Mesenchymal stem cell (in vitro differentiated cells and primary cell): ENCODE data around the gene FOXJ3.

Experiments
- DNase-seq: peaks from one replicate; pipeline ENCODE4 v3.0.0-alpha.2; 2013
- H2AFZ ChIP-seq: one replicate; pipeline ENCODE4 v1.6.1; 2013; ENCODE audit warnings: low read depth, mild to moderate bottlenecking, control low read depth, inconsistent platforms, low read length, moderate library complexity
- H2AK5ac ChIP-seq: 2 replicates; pipeline ENCODE4 v1.6.1; 2013; ENCODE audit warnings: low read length, moderate library complexity, mild to moderate bottlenecking, inconsistent platforms; ENCODE audit not compliant: severe bottlenecking
- H2BK120ac ChIP-seq: one replicate; pipeline ENCODE4 v1.6.1; 2013; ENCODE audit warnings: low read depth, mild to moderate bottlenecking, inconsistent platforms, low read length, moderate library complexity
- H2BK12ac ChIP-seq, 2 experiments: one replicate each; pipeline ENCODE4 v1.6.1; 2013; ENCODE audit warnings: inconsistent platforms in 2 of 2, low read length in 2 of 2, mild to moderate bottlenecking in 2 of 2, moderate library complexity in 2 of 2, control low read depth in 1 of 2
- H2BK15ac ChIP-seq: one replicate; pipeline ENCODE4 v1.6.1; 2013; ENCODE audit warnings: mild to moderate bottlenecking, low read depth, inconsistent platforms; ENCODE audit not compliant: poor library complexity, severe bottlenecking
- H2BK5ac ChIP-seq: 2 replicates; pipeline ENCODE4 v1.6.1; 2013; ENCODE audit warnings: low read depth, mild to moderate bottlenecking, low read length, control low read depth, inconsistent platforms; ENCODE audit not compliant: poor library complexity, severe bottlenecking
- H3K14ac ChIP-seq, 2 experiments: one replicate each; pipeline ENCODE4 v1.6.1; 2013; ENCODE audit warnings: inconsistent platforms in 2 of 2, low read length in 2 of 2, control low read depth in 1 of 2, mild to moderate bottlenecking in 1 of 2, moderate library complexity in 1 of 2
- H3K18ac ChIP-seq, 2 experiments: one replicate each; pipeline ENCODE4 v1.6.1; 2013; ENCODE audit warnings: inconsistent platforms in 2 of 2, low read length in 2 of 2, control low read depth in 1 of 2, low read depth in 1 of 2, mild to moderate bottlenecking in 1 of 2
- H3K23ac ChIP-seq, 2 experiments: one replicate each; pipeline ENCODE4 v1.6.1; 2013; ENCODE audit warnings: inconsistent platforms in 2 of 2, low read length in 2 of 2, mild to moderate bottlenecking in 2 of 2, moderate library complexity in 2 of 2, control low read depth in 1 of 2
- H3K27ac ChIP-seq: 2 replicates; pipeline ENCODE4 v1.5.1; 2013; ENCODE audit warnings: mild to moderate bottlenecking, moderate library complexity, low read length, control low read depth, inconsistent platforms; ENCODE audit not compliant: poor library complexity, severe bottlenecking
- H3K27me3 ChIP-seq, 2 experiments: 2 replicates each; pipeline versions ENCODE4 v1.6.1 to v1.7.0; 2013; ENCODE audit warnings: low read length in 2 of 2, mild to moderate bottlenecking in 2 of 2, moderate library complexity in 2 of 2, control low read depth in 1 of 2, inconsistent platforms in 1 of 2; ENCODE audit not compliant: control insufficient read depth in 1 of 2, insufficient read depth in 1 of 2
- H3K36me3 ChIP-seq, 2 experiments: 2 replicates each; pipeline versions ENCODE4 v1.6.1 to v1.7.0; 2013; ENCODE audit warnings: low read length in 2 of 2, control low read depth in 1 of 2, inconsistent platforms in 1 of 2, low read depth in 1 of 2, mild to moderate bottlenecking in 1 of 2; ENCODE audit not compliant: insufficient read depth in 2 of 2, control insufficient read depth in 1 of 2
- H3K4ac ChIP-seq, 2 experiments: one replicate each; pipeline ENCODE4 v1.6.1; 2013; ENCODE audit warnings: inconsistent platforms in 2 of 2, low read length in 2 of 2, mild to moderate bottlenecking in 2 of 2, moderate library complexity in 2 of 2, control low read depth in 1 of 2, low read depth in 1 of 2
- H3K4me1 ChIP-seq: 2 replicates; pipeline ENCODE4 v1.6.1; 2013; ENCODE audit warnings: low read depth, low read length, control low read depth; ENCODE audit not compliant: control insufficient read depth, insufficient read depth
- H3K4me2 ChIP-seq: 2 replicates; pipeline ENCODE4 v1.6.1; 2013; ENCODE audit warnings: low read length, mild to moderate bottlenecking, inconsistent platforms; ENCODE audit not compliant: poor library complexity, severe bottlenecking
- H3K4me3 ChIP-seq, 2 experiments: 2 replicates each; pipeline versions ENCODE4 v1.5.1 to v1.7.0; 2013; ENCODE audit warnings: low read length in 2 of 2, mild to moderate bottlenecking in 2 of 2, control low read depth in 1 of 2, low read depth in 1 of 2; ENCODE audit not compliant: insufficient read depth in 1 of 2
- H3K79me1 ChIP-seq: replicated peaks from 2 replicates; pipeline ENCODE4 v1.6.1; 2013; ENCODE audit warnings: mild to moderate bottlenecking, control low read depth, low read length, inconsistent platforms; ENCODE audit not compliant: poor library complexity, severe bottlenecking
- H3K9ac ChIP-seq: 2 replicates; pipeline ENCODE4 v1.7.0; 2013; ENCODE audit warnings: mild to moderate bottlenecking, low read length, moderate library complexity
- H3K9me3 ChIP-seq: 2 replicates; pipeline ENCODE4 v1.7.0; 2013; ENCODE audit warnings: mild to moderate bottlenecking, low read length; ENCODE audit not compliant: control insufficient read depth
- H4K8ac ChIP-seq: one replicate; pipeline ENCODE4 v1.6.1; 2013; ENCODE audit warnings: inconsistent platforms, mild to moderate bottlenecking, low read length, moderate library complexity
- H4K91ac ChIP-seq: one replicate; pipeline ENCODE4 v1.6.1; 2013; ENCODE audit warnings: mild to moderate bottlenecking, low read length, inconsistent platforms
- WGBS: methylation state at CpG from one replicate; pipeline ENCODE4 v1.1.7; 2013; ENCODE audit warnings: mixed read lengths; 5-methylcytosine and 5-hydroxymethylcytosine counted together

FOXJ3 gene

DNA sequence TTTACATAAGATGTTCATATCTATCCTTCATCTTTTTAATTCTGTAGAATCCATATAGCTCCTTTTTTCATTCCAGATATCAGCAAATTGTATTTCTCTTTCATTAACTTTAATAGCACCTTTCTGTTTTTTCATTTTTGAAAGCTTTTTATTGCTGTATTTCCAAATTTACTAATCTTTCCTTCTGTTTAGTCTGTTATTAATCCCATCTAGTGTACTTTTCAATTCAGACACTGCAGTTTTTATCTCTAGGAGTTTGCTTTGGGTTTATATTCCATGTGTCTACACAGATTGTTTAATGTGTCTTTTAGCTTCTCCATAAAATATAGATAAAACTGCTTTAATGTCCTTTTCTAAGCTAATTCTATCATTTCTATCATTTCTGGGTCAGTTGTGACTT, 133.0 kb downstream of the FOXJ3 start:
- Histone ChIP-seq H2AFZ (no peak overlapping the region), H3K4me3 (no peak overlapping the region), H3K79me1 (peaks cover 21% of the 10 kb centered on the region), H3K14ac (no peak overlapping the region), H3K9ac (no peak overlapping the region), H2BK5ac (no peak overlapping the region), H3K27me3 (no peaks in the 10 kb centered on the region), H2BK12ac (no peak overlapping the region), H3K4me2 (no peak overlapping the region), H3K27ac (no peak overlapping the region), H3K4me1 (no peaks in the 10 kb centered on the region), H3K23ac (no peak overlapping the region), H3K18ac (no peak overlapping the region), H3K9me3 (peaks cover 4% of the 10 kb centered on the region), H3K36me3 (peaks cover 0 to 59% of the 10 kb centered on the region in 2 experiments), H3K4ac (no peak overlapping the region), H4K91ac (no peak overlapping the region), H2BK120ac (no peak overlapping the region), H4K8ac (no peak overlapping the region), H2BK15ac (no peak overlapping the region), H2AK5ac (no peak overlapping the region)
- DNase-seq, result no peak

DNA sequence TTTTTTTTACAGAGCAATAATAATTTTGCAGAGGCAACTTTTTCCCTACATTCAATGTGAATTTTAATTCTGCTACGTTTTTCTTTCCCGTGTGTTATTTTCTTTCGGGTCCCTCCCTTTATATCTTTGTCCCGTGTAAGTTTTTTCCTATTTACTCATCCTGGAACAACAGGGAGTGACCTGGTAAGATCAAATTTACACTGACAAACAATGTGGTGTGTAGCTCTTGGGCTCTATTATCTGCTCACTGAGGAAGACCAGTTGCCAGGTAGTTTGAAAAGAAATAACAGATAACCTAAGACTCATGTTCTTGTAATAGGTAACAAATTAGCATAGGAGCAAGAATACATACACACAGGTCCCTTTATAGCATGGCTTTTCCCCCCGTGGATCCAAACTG, 136.8 kb downstream of the FOXJ3 start:
- no peak overlapping the region for H2AFZ ChIP-seq
- H3K4ac ChIP-seq, result no peak overlapping the region
- H3K9ac ChIP-seq, result no peak overlapping the region
- H4K91ac ChIP-seq, result no peak overlapping the region
- H3K27me3 ChIP-seq, result no peaks in the 10 kb centered on the region
- no peak overlapping the region for H3K27ac ChIP-seq
- H3K4me3 ChIP-seq, result no peak overlapping the region
- no peak overlapping the region for H2BK5ac ChIP-seq
- WGBS, result 95% methylated on average over 4 of the region's 5 CpGs
- H2BK120ac ChIP-seq, result no peak overlapping the region
- H3K23ac ChIP-seq, result no peak overlapping the region
- no peak overlapping the region for H2BK15ac ChIP-seq
- H3K36me3 ChIP-seq, result peaks cover 4 to 74% of the 10 kb centered on the region in 2 experiments
- H3K4me1 ChIP-seq, result no peaks in the 10 kb centered on the region
- H2AK5ac ChIP-seq, result no peak overlapping the region
- DNase-seq, result no peak
- H3K9me3 ChIP-seq, result peaks cover 4% of the 10 kb centered on the region
- H2BK12ac ChIP-seq, result no peak overlapping the region
- peaks cover 12% of the 10 kb centered on the region for H3K79me1 ChIP-seq
- no peak overlapping the region for H3K18ac ChIP-seq
- H3K14ac ChIP-seq, result no peak overlapping the region
- H3K4me2 ChIP-seq, result no peak overlapping the region
- no peak overlapping the region for H4K8ac ChIP-seq

DNA sequence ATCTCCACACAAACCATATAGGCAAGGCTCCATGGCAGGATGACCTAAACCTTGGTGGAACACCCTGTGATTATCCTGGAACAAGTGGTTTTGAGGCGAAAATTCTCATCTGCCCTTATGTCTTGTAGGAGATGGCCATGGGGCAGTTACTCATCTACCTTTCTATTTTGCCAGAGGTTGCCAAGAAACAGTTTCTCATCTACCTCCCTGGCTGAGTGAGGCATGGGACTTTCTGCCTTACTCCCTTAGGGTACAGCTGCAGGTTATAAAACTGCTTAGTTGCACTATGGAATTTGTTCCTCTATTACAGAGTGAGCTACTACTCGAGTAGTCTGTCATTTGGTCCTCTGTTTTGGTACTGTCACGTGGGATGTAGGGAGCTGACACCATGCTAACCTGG, 139.2 kb downstream of the FOXJ3 start:
- no peak overlapping the region for H2BK12ac ChIP-seq
- no peaks in the 10 kb centered on the region for H3K27me3 ChIP-seq
- H2AFZ ChIP-seq, result no peak overlapping the region
- no peak overlapping the region for H3K23ac ChIP-seq
- no peak overlapping the region for H3K4me3 ChIP-seq
- no peak overlapping the region for H3K27ac ChIP-seq
- no peak overlapping the region for H2AK5ac ChIP-seq
- H4K91ac ChIP-seq, result no peak overlapping the region
- H4K8ac ChIP-seq, result no peak overlapping the region
- H2BK15ac ChIP-seq, result no peak overlapping the region
- no peak overlapping the region for H3K4me2 ChIP-seq
- H2BK120ac ChIP-seq, result no peak overlapping the region
- WGBS, result 97% methylated on average over 2 of the region's 3 CpGs
- no peak overlapping the region for H2BK5ac ChIP-seq
- H3K36me3 ChIP-seq, result peaks cover 9 to 74% of the 10 kb centered on the region in 2 experiments
- DNase-seq, result no peak
- no peaks in the 10 kb centered on the region for H3K4me1 ChIP-seq
- no peaks in the 10 kb centered on the region for H3K9me3 ChIP-seq
- no peak overlapping the region for H3K18ac ChIP-seq
- H3K9ac ChIP-seq, result no peak overlapping the region
- H3K4ac ChIP-seq, result no peak overlapping the region
- H3K14ac ChIP-seq, result no peak overlapping the region
- peaks cover 19% of the 10 kb centered on the region for H3K79me1 ChIP-seq

- 98% methylated on average over 4 of the region's 4 CpGs for WGBS
Measured at GRCh38 chr1:42192106-42192505, 142.9 kb downstream of the FOXJ3 start.

More at GRCh38 chr1:42192106-42192505, 142.9 kb downstream of the FOXJ3 start:
- Histone ChIP-seq H3K9me3 (no peaks in the 10 kb centered on the region), H3K4ac (no peak overlapping the region), H3K27ac (no peak overlapping the region), H2BK5ac (no peak overlapping the region), H3K23ac (no peak overlapping the region), H2BK120ac (no peak overlapping the region), H3K36me3 (peaks cover 9 to 86% of the 10 kb centered on the region in 2 experiments), H3K18ac (no peak overlapping the region), H4K91ac (no peak overlapping the region), H4K8ac (no peak overlapping the region), H2AK5ac (no peak overlapping the region), H3K4me2 (no peak overlapping the region), H2BK15ac (no peak overlapping the region), H3K9ac (no peak overlapping the region), H3K79me1 (peaks cover 16% of the 10 kb centered on the region), H3K27me3 (no peaks in the 10 kb centered on the region), H3K4me3 (no peak overlapping the region), H3K4me1 (no peaks in the 10 kb centered on the region), H3K14ac (no peak overlapping the region), H2AFZ (no peak overlapping the region), H2BK12ac (no peak overlapping the region)
- DNase-seq, result no peak
